HG03108 (cell line): ENCODE results near the gene CGN.

ENCODE experiments used
- ATAC-seq: cut with Tn5 transposase; IDR thresholded peaks from one replicate; pipeline ENCODE4 v1.9.1; 2021; ENCODE audit warnings: moderate library complexity; ENCODE audit not compliant: unreplicated experiment

Gene CGN

GRCh38 chr1:151499365-151499764, 11.8 kb upstream of the CGN start:
- ATAC-seq = no peak

GRCh38 chr1:151499930-151500329, 11.3 kb upstream of the CGN start:
- no peak for ATAC-seq

- ATAC-seq = no peak
These were observed 9.7 kb upstream of the CGN start for GRCh38 chr1:151501474-151501873.

DNA sequence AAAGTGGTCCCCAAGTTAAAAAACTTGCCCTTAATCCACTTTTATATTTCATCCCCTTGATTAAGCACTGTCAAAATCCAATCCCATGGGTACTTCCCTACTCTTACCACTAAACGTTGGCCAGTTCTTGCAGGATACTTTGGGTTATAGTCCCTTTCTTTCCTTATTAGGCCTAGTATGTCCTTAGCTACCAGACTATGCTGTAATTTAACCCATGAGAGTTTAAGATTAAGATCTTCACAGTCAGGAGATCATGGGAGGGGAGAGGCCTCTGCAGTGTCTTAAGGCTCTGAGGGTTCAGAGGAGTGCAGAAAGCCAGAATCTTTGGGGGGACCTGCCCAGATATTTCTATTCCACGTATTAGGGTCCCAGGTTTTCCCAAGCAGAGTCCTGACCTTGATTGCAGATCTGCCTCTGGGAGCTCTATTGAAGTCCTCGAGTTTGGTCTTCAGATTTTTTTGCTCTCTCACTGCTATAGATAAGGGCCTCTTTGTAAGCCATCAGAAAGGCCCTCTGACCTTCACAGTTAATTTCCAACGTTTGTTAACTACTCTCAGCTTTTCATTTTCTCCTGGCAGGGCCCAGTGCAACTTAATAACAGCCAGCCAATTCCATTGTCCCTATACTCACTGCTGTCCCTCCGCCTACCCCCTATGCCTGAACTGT, 9.0 kb upstream of the CGN start:
- no peak for ATAC-seq

DNA sequence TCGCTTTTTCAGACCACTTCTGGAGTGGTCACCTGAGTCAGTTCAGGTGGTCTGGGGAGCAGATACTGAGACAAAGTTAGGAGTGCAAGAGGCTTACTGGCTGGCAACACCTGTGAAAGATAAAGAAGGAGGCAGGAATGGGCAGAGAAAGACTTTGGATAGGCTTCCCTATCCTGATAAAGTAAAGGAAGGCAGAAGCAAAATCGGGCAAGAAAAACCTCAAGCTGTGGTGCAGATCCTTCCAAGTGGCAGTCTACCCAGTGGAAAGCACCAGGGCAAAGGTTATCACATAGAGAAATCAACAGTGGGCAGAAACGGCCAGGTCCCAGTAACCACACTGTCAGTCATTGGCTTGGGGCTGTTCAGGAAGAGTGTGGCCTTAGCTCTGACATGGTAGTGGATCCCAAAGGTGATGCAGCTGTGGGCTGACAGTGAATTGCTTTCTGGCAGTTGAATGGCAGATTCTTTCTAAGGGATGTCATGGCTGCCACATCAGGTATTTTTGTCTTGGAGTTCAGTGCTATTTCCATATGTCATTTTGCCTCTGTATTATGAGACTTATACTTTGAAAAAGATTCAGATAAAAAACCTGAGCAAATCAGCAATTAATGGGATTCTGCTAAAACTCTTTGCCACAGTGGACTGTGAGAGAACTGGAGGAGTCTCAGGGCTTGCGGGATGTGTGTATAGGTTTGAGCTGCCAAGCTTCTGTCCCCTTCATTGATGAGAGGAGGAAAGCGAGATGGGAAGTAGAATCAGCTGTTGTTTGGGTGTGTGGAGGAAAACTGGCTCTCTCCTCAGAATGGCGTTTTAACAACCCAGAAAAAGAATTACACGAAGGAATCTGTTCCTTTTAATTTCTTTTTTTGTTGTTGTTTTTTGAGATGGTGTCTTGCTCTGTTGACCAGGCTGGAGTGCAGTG, 8.1 kb upstream of the CGN start:
- no peak for ATAC-seq

DNA sequence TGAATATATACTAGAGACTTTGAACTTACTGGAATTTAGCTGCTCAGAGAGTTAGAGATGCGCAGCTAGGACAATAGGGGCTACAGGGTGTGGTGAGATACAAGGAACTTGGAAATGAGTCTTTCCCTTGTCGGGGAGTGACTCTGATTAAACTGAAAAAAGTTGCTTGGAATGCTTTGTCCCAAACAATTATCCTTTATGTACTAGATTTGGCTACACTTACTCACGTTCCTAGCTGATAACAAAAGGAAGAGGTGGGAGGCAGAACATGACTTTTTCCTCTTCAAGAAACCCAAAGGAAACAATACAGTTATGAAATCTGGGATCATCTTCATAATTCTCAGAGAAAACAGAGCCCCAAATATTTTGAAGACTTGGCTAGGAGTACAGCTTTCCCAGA, 6.9 kb upstream of the CGN start:
- no peak for ATAC-seq

DNA sequence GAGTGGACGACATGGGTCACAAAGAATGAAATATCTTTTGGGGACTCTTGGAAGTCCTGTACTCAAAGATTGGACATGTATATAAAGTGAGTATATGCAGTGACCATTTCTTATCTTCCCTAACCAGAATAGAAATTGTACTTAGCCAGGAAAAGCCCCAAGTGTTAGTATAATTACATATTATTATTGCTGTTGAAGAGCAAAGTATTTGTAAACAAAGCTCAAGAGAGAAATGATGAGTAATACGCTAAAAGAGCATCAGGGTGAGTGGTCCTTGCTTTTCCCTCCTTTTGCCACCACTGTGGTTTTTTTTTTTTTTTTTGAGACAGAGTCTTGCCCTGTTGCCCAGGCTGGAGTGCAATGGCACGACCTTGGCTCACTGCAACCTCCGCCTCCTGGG, 6.4 kb upstream of the CGN start:
- no peak for ATAC-seq

DNA sequence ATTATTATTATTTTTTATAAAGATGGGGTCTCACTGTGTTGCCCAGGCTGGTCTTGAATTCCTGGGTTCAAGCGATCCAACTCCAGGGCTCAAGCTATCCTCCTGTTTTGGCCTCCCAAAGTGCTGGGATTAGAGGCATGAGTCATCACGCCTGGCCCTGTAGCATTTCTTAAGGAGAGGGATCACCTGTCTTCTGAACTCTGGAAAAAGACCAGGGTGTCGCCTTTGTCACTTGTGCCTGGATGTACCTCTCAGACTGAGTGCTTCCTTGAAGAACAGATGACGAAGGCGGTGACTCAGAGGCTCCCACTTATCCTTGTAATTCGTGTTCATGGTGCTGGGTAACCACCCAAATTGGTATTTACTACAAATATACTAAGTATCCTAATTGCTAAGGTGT, 2.4 kb upstream of the CGN start:
- no peak for ATAC-seq

GRCh38 chr1:151509350-151510019, 1.7 kb upstream of the CGN start:
- ATAC-seq = no peak

DNA sequence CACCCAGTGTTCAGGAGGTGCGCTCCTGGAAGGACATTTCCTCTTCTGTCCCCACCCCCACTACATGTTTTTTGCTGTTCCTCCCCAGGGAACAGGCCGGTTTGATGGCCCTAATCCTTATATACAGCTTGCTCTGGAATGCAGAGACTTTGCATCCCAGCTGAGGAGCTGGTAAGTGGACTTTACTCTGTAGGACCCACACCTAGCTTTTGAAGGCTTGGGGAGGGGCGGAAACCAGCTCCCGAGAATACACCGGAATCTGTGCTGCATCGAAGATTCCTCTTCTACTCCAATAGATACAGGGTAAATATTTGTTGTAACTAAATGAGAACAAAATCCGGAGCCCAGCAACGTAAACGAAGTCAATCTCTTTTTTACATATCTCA, 1.2 kb upstream of the CGN start:
- ATAC-seq = no peak

GRCh38 chr1:151510614-151510956, 602 bp upstream of the CGN start:
- ATAC-seq = no peak

GRCh38 chr1:151511636-151512215, 539 bp downstream of the CGN start:
- ATAC-seq = peak; percentile 5

DNA sequence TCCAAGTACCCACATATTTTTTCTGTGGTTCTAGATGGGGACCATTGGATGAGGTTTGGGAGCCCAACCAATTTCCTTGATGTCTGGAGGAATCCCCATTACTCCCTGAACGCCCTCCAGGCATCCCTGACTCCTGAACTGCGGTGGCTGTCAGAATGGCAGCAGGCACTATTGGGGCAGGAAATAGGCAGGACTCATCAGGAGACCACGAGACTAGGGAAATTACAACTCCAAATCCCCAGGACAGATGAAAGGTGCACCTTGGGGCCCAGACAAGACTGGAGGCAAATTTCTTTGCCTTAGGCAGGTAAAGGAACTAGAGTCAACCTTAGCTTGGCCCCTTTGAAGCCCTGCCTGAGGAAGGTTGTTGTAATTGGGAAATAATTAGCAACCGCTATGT, 1.1 kb downstream of the CGN start:
- ATAC-seq = no peak

DNA sequence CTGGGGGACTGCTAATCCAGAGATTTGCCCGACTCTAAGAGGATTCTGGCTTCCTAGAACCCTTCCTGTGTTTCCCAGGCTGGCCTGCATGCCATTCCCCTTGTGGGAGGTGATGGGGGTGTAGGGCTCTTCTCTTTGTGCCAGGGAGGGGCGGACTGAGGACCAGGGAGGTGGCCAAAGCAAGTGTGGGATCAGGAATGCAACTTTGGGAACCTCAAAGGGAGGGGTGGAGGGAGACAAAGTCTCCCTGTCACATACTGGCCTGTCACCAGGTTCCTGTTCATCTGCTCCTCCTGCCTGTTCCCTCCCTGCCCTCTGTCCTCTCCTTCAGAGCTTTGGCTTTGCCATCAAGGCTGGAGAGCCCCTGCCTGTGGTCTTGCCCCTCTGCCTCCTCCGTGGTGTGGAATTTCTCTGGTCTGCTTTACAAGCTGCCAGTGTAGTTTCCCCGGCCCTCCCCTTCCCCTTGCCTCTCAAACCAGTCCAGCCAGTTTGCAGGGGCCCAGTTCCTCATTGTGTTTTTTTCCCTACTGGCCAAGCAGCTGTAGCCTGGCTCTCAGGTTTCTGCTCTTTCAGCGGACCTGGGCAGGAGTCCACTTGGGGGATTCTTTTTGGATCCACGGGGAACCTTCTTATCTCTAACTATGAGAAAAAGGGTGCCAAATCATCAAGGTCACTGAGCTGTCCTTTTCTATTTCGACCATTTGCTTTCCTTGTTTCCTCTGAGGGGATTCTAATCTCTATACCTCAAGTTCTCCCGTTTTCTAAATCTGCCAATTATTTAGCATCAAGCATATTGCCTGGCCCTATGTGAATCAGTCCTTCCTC, 1.8 kb downstream of the CGN start:
- ATAC-seq = no peak

- no peak for ATAC-seq
These were observed 2.5 kb downstream of the CGN start for GRCh38 chr1:151513626-151514121.

- no peak for ATAC-seq
These were observed 3.2 kb downstream of the CGN start for GRCh38 chr1:151514366-151514765.

GRCh38 chr1:151515265-151515664, 4.1 kb downstream of the CGN start:
- no peak for ATAC-seq

DNA sequence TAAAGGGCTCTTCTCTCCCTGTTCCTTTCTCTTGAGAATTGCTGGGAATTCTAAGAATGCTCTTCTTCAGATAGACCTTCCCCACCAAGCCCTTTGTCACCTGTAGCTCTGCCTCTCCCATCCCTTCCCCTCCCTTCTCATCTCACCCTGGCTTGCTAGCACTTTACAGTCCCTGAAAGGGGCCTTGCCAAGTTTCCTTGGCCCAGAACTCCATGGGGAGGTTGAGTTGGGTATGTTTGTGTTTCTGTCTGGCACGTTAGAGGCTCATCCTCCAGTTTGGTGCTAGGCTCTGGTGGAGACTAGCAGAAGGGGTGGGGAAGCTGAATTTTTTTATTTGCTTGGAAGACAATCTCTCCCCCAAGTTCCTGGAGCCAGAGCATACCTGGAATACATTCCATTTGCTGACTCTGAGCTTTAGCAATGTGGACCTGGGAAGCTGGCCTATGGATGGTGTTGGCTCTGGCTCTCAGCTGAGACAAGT, 4.9 kb downstream of the CGN start:
- ATAC-seq = no peak

GRCh38 chr1:151518431-151518830, 7.2 kb downstream of the CGN start:
- ATAC-seq = no peak

- ATAC-seq = no peak
These were observed 7.7 kb downstream of the CGN start for GRCh38 chr1:151518936-151519335.
